SK-N-SH (cell line): ENCODE measurements around the gene ADAMTSL1.

Experiments
- EP300 ChIP-seq, 2 experiments: IDR thresholded peaks; 2 replicates each; pipeline versions ENCODE4 v1.4.0 to v1.6.1; 2012; ENCODE audit warnings: borderline replicate concordance in 1 of 2, low read depth in 1 of 2, low read length in 1 of 2
- FOSL2 ChIP-seq: IDR thresholded peaks from 2 replicates; pipeline ENCODE4 v1.4.0; 2012; ENCODE audit warnings: low read depth, mild to moderate bottlenecking, moderate library complexity, borderline replicate concordance
- GABPA ChIP-seq: IDR thresholded peaks from 2 replicates; pipeline ENCODE4 v1.4.0; 2012; ENCODE audit warnings: low read depth, mild to moderate bottlenecking
- NRF1 ChIP-seq: IDR thresholded peaks from 2 replicates; pipeline ENCODE4 v1.6.1; 2012; ENCODE audit warnings: low read depth, mild to moderate bottlenecking, low read length
- TF ChIP-seq, protein P1 (sequence below): IDR thresholded peaks from 2 replicates; pipeline ENCODE4 v1.6.1; 2012; ENCODE audit warnings: mild to moderate bottlenecking, low read depth, low read length, moderate library complexity
- TF ChIP-seq, protein P2 (sequence below): fragments of 200-600 bp; sonication (generic); IDR thresholded peaks from 2 replicates; pipeline ENCODE4 v1.6.1; 2017; ENCODE audit warnings: antibody characterized with exemption, mild to moderate bottlenecking, moderate library complexity
- TF ChIP-seq, protein P3 (sequence below): IDR thresholded peaks from 2 replicates; pipeline ENCODE4; 2012
- TF ChIP-seq, protein P4 (sequence below): fragments of 150-350 bp; IDR thresholded peaks from 2 replicates; pipeline ENCODE4 v1.6.1; 2017; ENCODE audit warnings: antibody characterized with exemption, low read length, low read depth, borderline replicate concordance

DNA sequence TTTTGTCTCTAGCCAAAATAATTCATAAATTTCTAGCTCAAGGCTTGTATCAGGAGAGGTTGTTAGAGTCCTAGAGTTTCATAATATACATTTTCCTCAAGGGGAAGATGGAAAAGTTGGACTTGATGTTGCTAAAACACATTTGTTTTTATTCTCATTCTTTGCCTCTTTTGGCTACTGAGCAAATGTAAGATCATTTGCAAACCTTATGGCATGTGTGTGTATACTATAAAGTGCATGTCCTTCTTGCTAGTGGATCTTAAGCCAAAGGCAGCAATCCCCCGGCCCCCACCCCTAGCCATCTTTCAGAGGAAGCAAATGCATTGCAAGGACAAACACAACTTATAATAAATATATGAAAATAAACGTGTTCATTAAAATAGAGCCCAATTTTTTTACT, 43.0 kb downstream of the ADAMTSL1 start:
- TF ChIP-seq, protein P1, sequence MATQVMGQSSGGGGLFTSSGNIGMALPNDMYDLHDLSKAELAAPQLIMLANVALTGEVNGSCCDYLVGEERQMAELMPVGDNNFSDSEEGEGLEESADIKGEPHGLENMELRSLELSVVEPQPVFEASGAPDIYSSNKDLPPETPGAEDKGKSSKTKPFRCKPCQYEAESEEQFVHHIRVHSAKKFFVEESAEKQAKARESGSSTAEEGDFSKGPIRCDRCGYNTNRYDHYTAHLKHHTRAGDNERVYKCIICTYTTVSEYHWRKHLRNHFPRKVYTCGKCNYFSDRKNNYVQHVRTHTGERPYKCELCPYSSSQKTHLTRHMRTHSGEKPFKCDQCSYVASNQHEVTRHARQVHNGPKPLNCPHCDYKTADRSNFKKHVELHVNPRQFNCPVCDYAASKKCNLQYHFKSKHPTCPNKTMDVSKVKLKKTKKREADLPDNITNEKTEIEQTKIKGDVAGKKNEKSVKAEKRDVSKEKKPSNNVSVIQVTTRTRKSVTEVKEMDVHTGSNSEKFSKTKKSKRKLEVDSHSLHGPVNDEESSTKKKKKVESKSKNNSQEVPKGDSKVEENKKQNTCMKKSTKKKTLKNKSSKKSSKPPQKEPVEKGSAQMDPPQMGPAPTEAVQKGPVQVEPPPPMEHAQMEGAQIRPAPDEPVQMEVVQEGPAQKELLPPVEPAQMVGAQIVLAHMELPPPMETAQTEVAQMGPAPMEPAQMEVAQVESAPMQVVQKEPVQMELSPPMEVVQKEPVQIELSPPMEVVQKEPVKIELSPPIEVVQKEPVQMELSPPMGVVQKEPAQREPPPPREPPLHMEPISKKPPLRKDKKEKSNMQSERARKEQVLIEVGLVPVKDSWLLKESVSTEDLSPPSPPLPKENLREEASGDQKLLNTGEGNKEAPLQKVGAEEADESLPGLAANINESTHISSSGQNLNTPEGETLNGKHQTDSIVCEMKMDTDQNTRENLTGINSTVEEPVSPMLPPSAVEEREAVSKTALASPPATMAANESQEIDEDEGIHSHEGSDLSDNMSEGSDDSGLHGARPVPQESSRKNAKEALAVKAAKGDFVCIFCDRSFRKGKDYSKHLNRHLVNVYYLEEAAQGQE, result no peak
- TF ChIP-seq EP300 (IDR thresholded peaks at IDR 0.05; ENCODE audit: borderline replicate concordance in 1 of 2, low read depth in 1 of 2, low read length in 1 of 2) (no peak), GABPA (no peak), FOSL2 (no peak), NRF1 (no peak)
- TF ChIP-seq, protein P2, sequence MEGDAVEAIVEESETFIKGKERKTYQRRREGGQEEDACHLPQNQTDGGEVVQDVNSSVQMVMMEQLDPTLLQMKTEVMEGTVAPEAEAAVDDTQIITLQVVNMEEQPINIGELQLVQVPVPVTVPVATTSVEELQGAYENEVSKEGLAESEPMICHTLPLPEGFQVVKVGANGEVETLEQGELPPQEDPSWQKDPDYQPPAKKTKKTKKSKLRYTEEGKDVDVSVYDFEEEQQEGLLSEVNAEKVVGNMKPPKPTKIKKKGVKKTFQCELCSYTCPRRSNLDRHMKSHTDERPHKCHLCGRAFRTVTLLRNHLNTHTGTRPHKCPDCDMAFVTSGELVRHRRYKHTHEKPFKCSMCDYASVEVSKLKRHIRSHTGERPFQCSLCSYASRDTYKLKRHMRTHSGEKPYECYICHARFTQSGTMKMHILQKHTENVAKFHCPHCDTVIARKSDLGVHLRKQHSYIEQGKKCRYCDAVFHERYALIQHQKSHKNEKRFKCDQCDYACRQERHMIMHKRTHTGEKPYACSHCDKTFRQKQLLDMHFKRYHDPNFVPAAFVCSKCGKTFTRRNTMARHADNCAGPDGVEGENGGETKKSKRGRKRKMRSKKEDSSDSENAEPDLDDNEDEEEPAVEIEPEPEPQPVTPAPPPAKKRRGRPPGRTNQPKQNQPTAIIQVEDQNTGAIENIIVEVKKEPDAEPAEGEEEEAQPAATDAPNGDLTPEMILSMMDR, result no peak
- TF ChIP-seq, protein P3, sequence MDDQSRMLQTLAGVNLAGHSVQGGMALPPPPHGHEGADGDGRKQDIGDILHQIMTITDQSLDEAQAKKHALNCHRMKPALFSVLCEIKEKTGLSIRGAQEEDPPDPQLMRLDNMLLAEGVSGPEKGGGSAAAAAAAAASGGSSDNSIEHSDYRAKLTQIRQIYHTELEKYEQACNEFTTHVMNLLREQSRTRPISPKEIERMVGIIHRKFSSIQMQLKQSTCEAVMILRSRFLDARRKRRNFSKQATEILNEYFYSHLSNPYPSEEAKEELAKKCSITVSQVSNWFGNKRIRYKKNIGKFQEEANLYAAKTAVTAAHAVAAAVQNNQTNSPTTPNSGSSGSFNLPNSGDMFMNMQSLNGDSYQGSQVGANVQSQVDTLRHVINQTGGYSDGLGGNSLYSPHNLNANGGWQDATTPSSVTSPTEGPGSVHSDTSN, result no peak
- TF ChIP-seq, protein P4, sequence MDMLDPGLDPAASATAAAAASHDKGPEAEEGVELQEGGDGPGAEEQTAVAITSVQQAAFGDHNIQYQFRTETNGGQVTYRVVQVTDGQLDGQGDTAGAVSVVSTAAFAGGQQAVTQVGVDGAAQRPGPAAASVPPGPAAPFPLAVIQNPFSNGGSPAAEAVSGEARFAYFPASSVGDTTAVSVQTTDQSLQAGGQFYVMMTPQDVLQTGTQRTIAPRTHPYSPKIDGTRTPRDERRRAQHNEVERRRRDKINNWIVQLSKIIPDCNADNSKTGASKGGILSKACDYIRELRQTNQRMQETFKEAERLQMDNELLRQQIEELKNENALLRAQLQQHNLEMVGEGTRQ, result no peak
